Thyroid gland (tissue), 4 donors: ENCODE data around the gene ARL3.

ENCODE experiments used
- CTCF ChIP-seq, 6 experiments: fragments of 200-600 bp in 3 of 6; fragments of 450-650 bp in 3 of 6; sonication (generic) in 3 of 6; IDR thresholded peaks; one replicate each; pipeline ENCODE4 v1.5.1; 2016 to 2019; ENCODE audit warnings: antibody characterized with exemption in 6 of 6, mild to moderate bottlenecking in 2 of 6, inconsistent platforms in 1 of 6, moderate library complexity in 1 of 6
- POLR2A ChIP-seq, 2 donors: fragments of 450-650 bp; IDR thresholded peaks; one replicate each; pipeline ENCODE4 v1.6.1; 2017; ENCODE audit warnings: antibody characterized with exemption in 2 of 2, mild to moderate bottlenecking in 2 of 2, moderate library complexity in 1 of 2

GRCh38 chr10:102678068-102678400 is 36.2 kb downstream of the ARL3 start:
- TF ChIP-seq CTCF (IDR thresholded peaks at IDR 0.05) (no peak), POLR2A (IDR thresholded peaks at IDR 0.05) (no peak)
